IPS DF 6.9 (cell line): ENCODE measurements around the gene PBX4.
A peak's percentile ranks its signal among the peaks of the same experiment; 100 is the strongest.
"Not testable (repeated sequence)": the region's sequence is repeated elsewhere in the genome, so short reads cannot be mapped to it uniquely, and the experiment has no call there.

ENCODE experiments used
- DNase-seq: peaks from one replicate; pipeline ENCODE4 v3.0.0-alpha.2; 2013; ENCODE audit warnings: low read depth, low spot score
- H3K27ac ChIP-seq: one replicate; pipeline ENCODE4 v1.5.1; 2013; ENCODE audit warnings: low read length, control low read depth
- H3K27me3 ChIP-seq: 2 replicates; pipeline ENCODE4 v1.6.1; 2013; ENCODE audit warnings: mild to moderate bottlenecking, low read length; ENCODE audit not compliant: control insufficient read depth, insufficient read depth
- H3K36me3 ChIP-seq: 2 replicates; pipeline ENCODE4 v1.6.1; 2013; ENCODE audit warnings: low read length; ENCODE audit not compliant: control insufficient read depth, insufficient read depth
- H3K4me1 ChIP-seq: 2 replicates; pipeline ENCODE4 v1.6.1; 2013; ENCODE audit warnings: low read length; ENCODE audit not compliant: control insufficient read depth, insufficient read depth
- H3K4me3 ChIP-seq: 2 replicates; pipeline ENCODE4 v1.5.1; 2013; ENCODE audit warnings: mild to moderate bottlenecking, low read length
- H3K9me3 ChIP-seq: 2 replicates; pipeline ENCODE4 v1.6.1; 2013; ENCODE audit warnings: low read length, inconsistent platforms; ENCODE audit not compliant: control insufficient read depth, insufficient read depth
- WGBS: extraction: QIAGEN DNeasy Blood & Tissue Kit; methylation state at CpG from one replicate; pipeline ENCODE4 v1.1.7; 2013; ENCODE audit warnings: mixed read lengths, missing lambda C conversion rate; ENCODE audit not compliant: insufficient read length, insufficient coverage; 5-methylcytosine and 5-hydroxymethylcytosine counted together

The PBX4 gene

GRCh38 chr19:19618219-19619051 is at the start of gene PBX4:
Gene PBX4, minus strand, starts transcription at chr19:19618687. Its CDS starts 58 bp downstream, at chr19:19618629.
- no peak within 1 kb of the TSS for H3K27ac ChIP-seq
- peak; percentile 94 for DNase-seq
- no CpG with 5 or more reads among the region's 80 CpGs for WGBS

GRCh38 chr19:19665420-19665948 is 47.0 kb upstream of the PBX4 start:
- not testable (repeated sequence) for H3K4me3 ChIP-seq, H3K4me1 ChIP-seq, H3K27ac ChIP-seq, H3K36me3 ChIP-seq, DNase-seq, H3K27me3 ChIP-seq, H3K9me3 ChIP-seq
- no CpG with 5 or more reads among the region's 22 CpGs for WGBS

More at GRCh38 chr19:19618219-19619051, at the start of gene PBX4:
- peak within 1 kb of the TSS; percentile 37; the same call in 1 of the 2 replicates for H3K4me3 ChIP-seq
- H3K4me1 ChIP-seq, result no peaks in the 10 kb centered on the region
- no peaks in the 10 kb centered on the region for H3K36me3 ChIP-seq
- no peaks in the 10 kb centered on the region for H3K9me3 ChIP-seq
- H3K27me3 ChIP-seq, result no peaks in the 10 kb centered on the region

- Histone ChIP-seq H3K36me3 (0 out of 2 replicates have a peak, but pooled peaks cover 4% of the 10 kb centered on the region), H3K4me3 (peak within 1 kb of the TSS; percentile 87), H3K27ac (no peak within 1 kb of the TSS), H3K27me3 (no peaks in the 10 kb centered on the region), H3K9me3 (no peaks in the 10 kb centered on the region), H3K4me1 (no peaks in the 10 kb centered on the region)
- peak; percentile 77 for DNase-seq
- no CpG with 5 or more reads among the region's 85 CpGs for WGBS
Measured at GRCh38 chr19:19663256-19664120, 45.0 kb upstream of the PBX4 start, which contains the start of gene ATP13A1. Gene ATP13A1, minus strand, starts transcription at chr19:19663676. Its CDS starts 10 bp downstream, at chr19:19663666.

GRCh38 chr19:19662871-19663255 is 44.4 kb upstream of the PBX4 start:
- no peaks in the 10 kb centered on the region for H3K27me3 ChIP-seq
- no peak overlapping the region for H3K27ac ChIP-seq
- H3K36me3 ChIP-seq, result 0 out of 2 replicates have a peak, but pooled peaks cover 5% of the 10 kb centered on the region
- peak overlapping the region; percentile 87 for H3K4me3 ChIP-seq
- DNase-seq, result no peak
- H3K9me3 ChIP-seq, result no peaks in the 10 kb centered on the region
- WGBS, result no CpG with 5 or more reads among the region's 17 CpGs
- no peaks in the 10 kb centered on the region for H3K4me1 ChIP-seq

- DNase-seq, result no peak
- H3K27ac ChIP-seq, result no peak overlapping the region
Measured at GRCh38 chr19:19662344-19662743, 43.9 kb upstream of the PBX4 start.

GRCh38 chr19:19661675-19662251 is 43.3 kb upstream of the PBX4 start:
- Histone ChIP-seq H3K4me3 (no peak overlapping the region), H3K36me3 (peaks cover 11% of the 10 kb centered on the region), H3K27ac (no peak overlapping the region), H3K4me1 (no peaks in the 10 kb centered on the region), H3K27me3 (no peaks in the 10 kb centered on the region), H3K9me3 (no peaks in the 10 kb centered on the region)
- DNase-seq, result no peak
- WGBS, result no CpG with 5 or more reads among the region's 18 CpGs

More at GRCh38 chr19:19662344-19662743, 43.9 kb upstream of the PBX4 start:
- Histone ChIP-seq H3K4me3 (no peak overlapping the region; the same call in 1 of the 2 replicates), H3K27me3 (no peaks in the 10 kb centered on the region), H3K9me3 (no peaks in the 10 kb centered on the region), H3K4me1 (no peaks in the 10 kb centered on the region), H3K36me3 (peaks cover 6% of the 10 kb centered on the region; the same call in 1 of the 2 replicates)
- WGBS, result no CpG with 5 or more reads among the region's 8 CpGs

GRCh38 chr19:19661141-19661674 is 42.7 kb upstream of the PBX4 start:
- H3K27me3 ChIP-seq, result no peaks in the 10 kb centered on the region
- no peak overlapping the region for H3K4me3 ChIP-seq
- H3K27ac ChIP-seq, result no peak overlapping the region
- H3K4me1 ChIP-seq, result no peaks in the 10 kb centered on the region
- H3K36me3 ChIP-seq, result peaks cover 17% of the 10 kb centered on the region
- H3K9me3 ChIP-seq, result no peaks in the 10 kb centered on the region
- no peak for DNase-seq
- WGBS, result no CpG with 5 or more reads among the region's 10 CpGs

GRCh38 chr19:19659646-19660245 is 41.3 kb upstream of the PBX4 start:
- no CpG with 5 or more reads among the region's 17 CpGs for WGBS
- Histone ChIP-seq H3K27me3 (no peaks in the 10 kb centered on the region), H3K36me3 (peaks cover 32% of the 10 kb centered on the region), H3K4me1 (no peaks in the 10 kb centered on the region), H3K9me3 (no peaks in the 10 kb centered on the region), H3K4me3 (no peak overlapping the region), H3K27ac (no peak overlapping the region)
- no peak for DNase-seq

- no peak overlapping the region for H3K27ac ChIP-seq
- H3K27me3 ChIP-seq, result no peaks in the 10 kb centered on the region
- WGBS, result no CpG with 5 or more reads among the region's 10 CpGs
- DNase-seq, result no peak
- H3K9me3 ChIP-seq, result no peaks in the 10 kb centered on the region
- no peak overlapping the region for H3K4me3 ChIP-seq
- H3K36me3 ChIP-seq, result peaks cover 54% of the 10 kb centered on the region
- no peaks in the 10 kb centered on the region for H3K4me1 ChIP-seq
Measured at GRCh38 chr19:19657397-19657783, 38.9 kb upstream of the PBX4 start.
